H1 (cell line): ENCODE data around the gene PPP1R12B.

Experiments used
- CBX5 ChIP-seq: fragments of 300-800, 300-1000 bp; sonication (generic); IDR thresholded peaks from 2 replicates; pipeline ENCODE4 v1.7.1; 2016; ENCODE audit warnings: antibody characterized with exemption, low read length, low read depth
- CEBPB ChIP-seq: IDR thresholded peaks from 2 replicates; pipeline ENCODE4 v1.6.1; 2012; ENCODE audit warnings: low read depth, low read length
- CTCF ChIP-seq, 3 experiments: IDR thresholded peaks; 1 replicate in 2 of 3; 2 replicates in 1 of 3; pipeline versions ENCODE4 v1.5.1 to v1.6.1; 2011; ENCODE audit warnings: low read length in 3 of 3, mild to moderate bottlenecking in 3 of 3, inconsistent platforms in 2 of 3, low read depth in 1 of 3, moderate library complexity in 1 of 3; ENCODE audit not compliant: insufficient read depth in 1 of 3; ENCODE audit errors: control extremely low read depth in 1 of 3
- PHF8 ChIP-seq: fragments of 200-600 bp; sonication (generic); conservative IDR thresholded peaks from 2 replicates; pipeline ENCODE4 v1.7.1; 2012; ENCODE audit warnings: low read depth, mild to moderate bottlenecking, inconsistent platforms, low read length, moderate library complexity
- POLR2AphosphoS5 ChIP-seq: IDR thresholded peaks from 2 replicates; pipeline ENCODE4 v1.6.1; 2011; ENCODE audit warnings: low read depth, low read length
- RAD21 ChIP-seq, 2 experiments: IDR thresholded peaks in 1 of 2; conservative IDR thresholded peaks in 1 of 2; 2 replicates each; pipeline ENCODE4 v1.6.1; 2011; ENCODE audit warnings: low read depth in 2 of 2, low read length in 2 of 2, improper control_type of control experiment in 1 of 2, inconsistent platforms in 1 of 2, mild to moderate bottlenecking in 1 of 2, moderate library complexity in 1 of 2

- TF ChIP-seq CEBPB (no peak), CBX5 (no peak), CTCF (IDR thresholded peaks at IDR 0.05; ENCODE audit: control extremely low read depth in 1 of 3, insufficient read depth in 1 of 3, low read depth in 1 of 3, low read length in 3 of 3) (no peak), RAD21 (IDR thresholded peaks at IDR 0.05 in 1 of 2, conservative IDR thresholded peaks at IDR 0.05 in 1 of 2; ENCODE audit: low read depth in 2 of 2, low read length in 2 of 2) (no peak), POLR2AphosphoS5 (no peak), PHF8 (no peak)
Measured at GRCh38 chr1:202565890-202566602, 217.5 kb downstream of the PPP1R12B start.
